GM19452 (cell line): ENCODE results near the gene SATL1.
A peak's percentile ranks its signal among the peaks of the same experiment; 100 is the strongest.
"Not testable (repeated sequence)": the region's sequence is repeated elsewhere in the genome, so short reads cannot be mapped to it uniquely, and the experiment has no call there.

Experiments used
- ATAC-seq: cut with Tn5 transposase; IDR thresholded peaks from one replicate; pipeline ENCODE4 v1.9.1; 2021; ENCODE audit not compliant: unreplicated experiment

Gene SATL1, protein sequence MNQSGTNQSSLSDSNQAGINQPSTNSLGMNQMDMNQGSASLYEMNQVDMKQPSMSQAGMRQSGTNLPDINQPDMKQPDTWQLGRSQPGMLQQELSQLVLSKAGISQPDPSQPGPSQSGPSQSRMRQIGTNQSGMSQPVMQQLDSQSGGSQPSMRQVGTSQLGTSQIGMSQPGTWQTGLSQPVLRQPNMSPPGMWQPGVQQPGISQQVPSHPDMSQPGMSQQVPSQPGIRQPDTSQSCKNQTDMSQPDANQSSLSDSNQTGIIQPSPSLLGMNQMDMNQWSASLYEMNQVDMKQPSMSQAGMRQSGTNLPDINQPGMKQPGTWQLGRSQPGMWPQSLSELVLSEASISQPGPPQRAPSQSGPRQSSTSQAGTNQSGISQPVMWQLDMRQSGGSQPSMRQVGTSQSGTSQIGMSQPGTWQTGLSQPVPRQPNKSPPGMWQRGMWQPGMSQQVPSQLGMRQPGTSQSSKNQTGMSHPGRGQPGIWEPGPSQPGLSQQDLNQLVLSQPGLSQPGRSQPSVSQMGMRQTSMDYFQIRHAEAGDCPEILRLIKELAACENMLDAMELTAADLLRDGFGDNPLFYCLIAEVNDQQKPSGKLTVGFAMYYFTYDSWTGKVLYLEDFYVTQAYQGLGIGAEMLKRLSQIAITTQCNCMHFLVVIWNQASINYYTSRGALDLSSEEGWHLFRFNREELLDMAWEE

DNA sequence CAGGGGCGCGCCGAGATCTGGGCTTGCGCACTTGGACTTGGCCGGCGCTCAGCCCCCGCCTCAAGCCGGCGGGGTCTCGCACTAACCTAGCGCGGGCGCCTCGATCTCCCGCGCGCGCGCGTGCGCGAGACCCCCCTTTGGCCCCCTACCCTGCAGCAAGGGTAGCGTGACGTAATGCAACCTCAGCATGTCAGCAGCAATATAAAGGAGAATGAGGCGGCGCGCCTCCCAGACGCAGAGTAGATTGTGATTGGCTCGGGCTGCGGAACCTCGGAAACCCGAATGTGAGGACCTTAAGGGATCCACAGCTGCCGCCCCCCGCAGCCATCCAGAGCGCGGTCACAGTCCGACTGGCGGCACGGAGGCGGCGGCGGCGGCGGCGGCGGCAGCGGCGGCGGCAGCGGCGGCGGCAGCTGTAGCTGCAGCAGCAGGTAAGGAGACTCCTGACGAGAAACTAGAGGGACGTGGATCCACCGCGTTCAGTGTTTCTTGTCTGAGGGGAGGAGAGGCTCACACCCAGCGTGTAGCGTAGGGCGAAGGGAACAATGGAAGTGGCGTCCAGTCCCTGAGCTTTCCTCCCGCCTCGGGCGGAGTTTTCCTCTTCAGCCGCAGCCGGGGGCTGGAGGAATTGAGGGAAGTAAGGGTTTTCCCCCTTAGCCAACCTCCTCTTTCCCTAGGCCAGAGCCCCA lies at the start of gene SATL1, which contains the start of gene ZNF711:
SATL1 (minus strand) TSS at position 19 of the 689 bp plus-strand sequence. CDS start 134,811 bp downstream, outside the sequence.
ZNF711 (plus strand) TSS at position 231 of the 689 bp plus-strand sequence. CDS start 3,582 bp downstream, outside the sequence.
- ATAC-seq: peak; percentile 51

DNA sequence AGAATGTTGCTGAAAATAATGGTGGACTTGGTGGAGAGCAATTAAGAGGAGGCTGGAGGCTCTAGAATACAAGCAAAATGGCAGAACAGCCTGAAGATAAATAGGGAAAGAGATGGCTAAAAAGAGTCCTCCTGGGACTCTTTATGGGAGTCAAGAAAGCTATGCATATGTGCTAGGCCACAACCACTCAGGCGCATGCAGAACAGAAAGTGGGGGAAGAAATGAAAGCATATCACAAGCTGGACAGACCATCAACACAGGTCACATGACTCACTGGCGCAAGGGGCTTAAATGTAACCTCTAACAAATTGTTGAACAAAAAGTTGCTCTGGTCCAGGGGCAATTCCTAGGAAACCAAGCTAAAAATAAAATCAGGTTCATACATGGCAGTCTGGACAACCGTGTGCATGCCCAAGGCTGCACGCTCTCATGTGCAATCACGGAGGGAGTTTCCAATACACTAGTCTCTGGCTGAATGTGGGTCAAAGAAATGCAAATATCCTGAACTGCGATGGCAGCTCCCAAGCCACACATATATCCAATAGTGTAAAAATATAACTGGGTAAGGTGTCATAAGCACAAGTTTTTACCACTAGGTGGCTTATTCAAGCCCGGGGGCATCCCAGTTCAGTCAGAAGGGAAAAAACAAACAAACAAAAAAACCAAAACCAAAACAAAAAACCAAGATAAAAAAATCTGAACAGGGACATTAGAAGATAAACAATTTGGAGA lies 45.6 kb upstream of the SATL1 start:
- ATAC-seq: no peak

- ATAC-seq: not testable (repeated sequence)
Observed at GRCh38 chrX:85285286-85285685, 41.7 kb upstream of the SATL1 start.

- peak; percentile 18 for ATAC-seq
Observed at GRCh38 chrX:85244450-85245211, 1.1 kb upstream of the SATL1 start.

DNA sequence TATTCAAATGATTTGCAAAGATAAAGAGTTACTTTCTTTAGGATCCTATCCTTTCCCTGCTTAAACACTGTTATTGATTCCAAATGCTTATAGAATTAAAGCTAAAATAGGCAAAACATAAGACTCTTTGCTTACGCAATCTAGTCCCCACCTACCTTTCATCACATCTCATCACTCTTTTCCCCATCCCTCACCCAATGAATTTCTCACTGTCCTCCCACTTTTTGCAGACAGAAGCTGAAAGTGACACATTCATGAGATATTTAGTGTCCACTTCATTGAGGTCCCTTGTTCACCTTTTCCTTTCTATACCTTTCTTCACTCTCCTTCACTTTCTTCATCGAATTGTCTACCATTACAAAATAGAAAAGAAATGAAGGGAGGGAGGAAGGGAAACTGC lies 424 bp downstream of the SATL1 start:
- ATAC-seq: no peak

GRCh38 chrX:85223359-85223758 lies 20.2 kb downstream of the SATL1 start:
- ATAC-seq: no peak

GRCh38 chrX:85221361-85221760 lies 22.2 kb downstream of the SATL1 start:
- ATAC-seq: no peak

- no peak for ATAC-seq
Observed at GRCh38 chrX:85215946-85216345, 27.6 kb downstream of the SATL1 start.

DNA sequence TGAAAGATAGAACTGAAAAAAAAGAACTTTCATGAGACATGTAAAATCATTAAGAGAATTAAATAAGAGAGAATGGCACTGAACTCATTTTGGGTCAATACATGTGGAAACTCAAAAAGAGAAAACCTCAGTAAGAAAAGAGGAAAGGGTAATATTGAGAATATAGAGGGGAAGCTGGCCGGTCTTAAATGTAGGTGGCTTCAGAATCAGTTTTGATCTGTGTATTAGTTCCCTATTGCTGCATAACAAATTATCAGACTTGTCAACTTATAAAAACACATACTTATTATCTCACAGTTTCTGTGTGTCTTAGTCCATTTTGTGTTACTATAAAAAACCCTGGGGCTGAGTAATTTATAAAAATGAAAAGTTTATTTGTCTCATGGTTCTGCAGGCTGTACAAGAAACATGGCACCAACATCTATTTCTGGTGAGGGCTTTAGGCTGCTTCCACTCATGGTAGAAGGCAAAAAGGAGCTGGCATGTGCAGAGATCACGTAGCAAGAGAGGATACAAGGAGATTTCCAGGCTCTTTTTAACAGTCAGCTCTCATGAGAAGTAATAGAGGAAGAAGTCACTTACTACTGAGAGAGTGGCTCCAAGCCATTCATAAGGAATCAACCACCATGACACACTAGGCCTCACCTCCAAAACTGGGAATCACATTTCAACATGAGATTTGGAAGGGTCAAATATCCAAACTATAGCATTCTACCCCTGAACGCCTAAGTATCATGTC lies 29.6 kb downstream of the SATL1 start:
- ATAC-seq: no peak

- ATAC-seq: no peak
Observed at GRCh38 chrX:85203461-85203970, 40.1 kb downstream of the SATL1 start.

- ATAC-seq: no peak
Observed at GRCh38 chrX:85196319-85196718, 47.3 kb downstream of the SATL1 start.

- no peak for ATAC-seq
Observed at GRCh38 chrX:85159644-85160043, 83.9 kb downstream of the SATL1 start.

- no peak for ATAC-seq
Observed at GRCh38 chrX:85140964-85141363, 102.6 kb downstream of the SATL1 start.

DNA sequence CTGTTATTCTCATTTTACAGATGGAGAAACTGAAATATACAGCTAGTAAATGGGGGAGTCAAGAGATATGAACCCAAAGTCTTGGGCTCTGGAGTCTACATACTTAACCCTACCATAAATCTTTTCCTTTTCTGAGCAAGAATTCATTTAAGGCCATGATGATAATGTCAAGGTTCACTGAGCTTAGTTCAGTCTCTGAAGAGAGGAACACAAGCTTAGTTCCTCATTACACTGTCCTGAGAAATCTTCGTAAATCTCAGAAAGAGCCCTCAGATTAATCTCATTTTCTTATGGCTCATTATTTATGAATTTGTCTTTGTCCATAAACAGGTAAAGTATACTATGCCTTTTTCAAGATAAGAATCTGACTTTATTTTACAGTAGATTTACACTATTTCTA lies 104.2 kb downstream of the SATL1 start:
- no peak for ATAC-seq

DNA sequence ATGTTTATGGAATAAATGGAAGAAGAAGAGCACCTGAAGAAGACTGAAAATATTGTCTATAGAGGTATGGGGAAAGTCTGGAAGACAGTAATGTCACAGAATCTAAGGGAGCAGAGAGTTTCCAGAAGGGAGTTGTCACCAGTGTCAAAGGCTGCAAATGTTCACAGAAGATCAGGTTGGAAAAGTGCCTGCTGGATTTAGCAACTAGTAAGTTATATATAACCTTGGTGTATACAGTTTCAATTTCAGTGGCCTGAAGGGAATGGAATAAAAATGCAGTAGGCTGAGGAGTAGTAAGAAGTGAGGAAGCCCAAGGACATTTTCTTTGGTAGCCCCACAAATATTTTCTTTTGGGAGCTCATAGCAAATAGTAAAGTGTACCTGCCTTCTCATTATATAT lies 107.2 kb downstream of the SATL1 start:
- no peak for ATAC-seq

- ATAC-seq: no peak
Observed at GRCh38 chrX:85115252-85115651, 128.3 kb downstream of the SATL1 start.

GRCh38 chrX:85114776-85115175 lies 128.8 kb downstream of the SATL1 start:
- no peak for ATAC-seq

DNA sequence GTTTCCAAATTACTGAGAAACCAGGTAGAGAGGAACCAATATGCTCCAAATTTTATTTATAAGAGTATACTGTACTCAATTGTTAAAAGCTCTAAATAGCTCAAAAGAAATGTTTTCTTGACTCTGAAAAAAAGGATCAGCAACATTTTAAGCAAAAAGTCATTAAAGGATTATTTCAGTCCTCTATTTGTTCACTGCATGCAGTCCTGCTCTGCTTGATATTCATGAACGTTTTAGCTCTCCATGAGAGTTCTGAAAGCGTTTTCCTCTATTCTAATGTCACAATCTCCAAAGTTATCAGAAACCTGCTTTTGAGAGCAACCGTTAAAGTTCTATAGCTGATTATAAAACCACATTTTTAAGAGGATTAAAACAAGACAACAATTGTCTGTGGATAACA lies 129.4 kb downstream of the SATL1 start:
- ATAC-seq: no peak

DNA sequence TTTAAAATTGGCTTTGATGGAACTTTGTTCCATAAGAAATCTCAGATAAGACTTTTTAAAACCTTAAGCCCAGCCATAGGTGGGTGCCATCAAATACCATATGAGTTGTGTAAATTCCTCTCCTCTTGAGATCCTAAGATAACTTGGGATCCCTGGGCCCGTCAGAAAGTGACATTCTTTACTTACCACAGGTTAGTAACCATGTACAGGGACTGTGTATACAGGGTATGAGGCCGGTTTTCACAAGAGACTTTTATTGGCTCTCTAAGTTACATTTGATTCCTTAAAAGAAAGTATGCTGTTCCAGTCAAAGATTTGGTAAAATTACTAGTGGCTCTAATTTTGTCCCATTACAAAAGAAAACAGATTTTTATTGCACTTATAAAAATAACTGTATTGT lies 129.8 kb downstream of the SATL1 start:
- no peak for ATAC-seq
